ENCODE measurements around the gene HMGA1. TPM values are rescaled to one million over a fixed set of nuclear protein-coding genes. Genes with fewer than 3 reads are reported as not detected.

The HMGA1 gene
- polyA plus RNA-seq, 3 donors: 11.4 to 37.9 (median 17.6) TPM

GRCh38 chr6:34205466-34205865 lies 31.2 kb upstream of the HMGA1 start:
- H3K27me3 Mint-ChIP-seq (ENCODE audit: low read depth in 3 of 3): peaks cover 2 to 7% (median 4%) of the 10 kb centered on the region in 3 donors
- no peak for TF ChIP-seq CTCF (IDR thresholded peaks at IDR 0.05)
- no peak overlapping the region for H2AFZ ChIP-seq (ENCODE audit: insufficient read depth, low read depth, low read length, poor library complexity, severe bottlenecking)
- H3K4me2 ChIP-seq (replicated peaks; ENCODE audit: extremely low read depth, low read length, poor library complexity, severe bottlenecking): no peak overlapping the region
- H3K4me3 ChIP-seq (replicated peaks in 1 of 3; ENCODE audit: low read depth in 2 of 3, low read length in 3 of 3): no peak overlapping the region
- H3K9me3 ChIP-seq (replicated peaks in 1 of 2; ENCODE audit: control insufficient read depth in 1 of 2, insufficient read depth in 1 of 2, low read length in 2 of 2): peaks cover 0 to 11% of the 10 kb centered on the region in 2 donors
- no peaks in the 10 kb centered on the region for H3K27me3 ChIP-seq (ENCODE audit: control insufficient read depth in 2 of 2, insufficient read depth in 2 of 2, low read length in 2 of 2)
- H3K36me3 Mint-ChIP-seq: no peaks in the 10 kb centered on the region
- peaks cover 3% of the 10 kb centered on the region for H3K4me1 Mint-ChIP-seq
- H3K36me3 ChIP-seq (replicated peaks in 1 of 2; ENCODE audit: control insufficient read depth in 1 of 2, insufficient read depth in 2 of 2, low read length in 2 of 2): no peaks in the 10 kb centered on the region
- H3K27ac ChIP-seq (ENCODE audit: low read depth in 1 of 2, low read length in 2 of 2): no peak overlapping the region
- peak; percentile 40 to 82 (median 76) for DNase-seq
- 100% methylated on average over 2 of the region's 3 CpGs for WGBS (ENCODE audit: insufficient coverage)
- H3K9me3 Mint-ChIP-seq: peaks cover 2 to 19% (median 7%) of the 10 kb centered on the region in 7 donors
- H3K4me1 ChIP-seq (ENCODE audit: control insufficient read depth in 1 of 2, insufficient read depth in 2 of 2, low read length in 2 of 2): no peaks in the 10 kb centered on the region
- no peaks in the 10 kb centered on the region for H3K79me2 ChIP-seq (ENCODE audit: insufficient read depth, low read length)
- intact Hi-C loops (cut with micrococcal nuclease): no loop called here
- H4K20me1 ChIP-seq (ENCODE audit: insufficient read depth, low read length): no peaks in the 10 kb centered on the region
- H3K9ac ChIP-seq (ENCODE audit: insufficient read depth, low read length, poor library complexity, severe bottlenecking): no peak overlapping the region
- no peak overlapping the region for H3K4me3 Mint-ChIP-seq
- peak overlapping the region in 2 of 7 donors; percentile 4 to 67 for H3K27ac Mint-ChIP-seq

GRCh38 chr6:34205916-34206315 lies 30.8 kb upstream of the HMGA1 start:
- no peak overlapping the region for H2AFZ ChIP-seq (ENCODE audit: insufficient read depth, low read depth, low read length, poor library complexity, severe bottlenecking)
- Mint-ChIP-seq H3K36me3 (no peaks in the 10 kb centered on the region), H3K4me3 (no peak overlapping the region), H3K4me1 (peaks cover 3% of the 10 kb centered on the region), H3K27me3 (ENCODE audit: low read depth in 3 of 3) (peaks cover 2 to 7% (median 4%) of the 10 kb centered on the region in 3 donors), H3K9me3 (peaks cover 2 to 19% (median 7%) of the 10 kb centered on the region in 7 donors), H3K27ac (peak overlapping the region in 2 of 7 donors; percentile 16 to 67)
- no peaks in the 10 kb centered on the region for H3K36me3 ChIP-seq (replicated peaks in 1 of 2; ENCODE audit: control insufficient read depth in 1 of 2, insufficient read depth in 2 of 2, low read length in 2 of 2)
- no peak for DNase-seq
- no peaks in the 10 kb centered on the region for H3K79me2 ChIP-seq (ENCODE audit: insufficient read depth, low read length)
- H4K20me1 ChIP-seq (ENCODE audit: insufficient read depth, low read length): no peaks in the 10 kb centered on the region
- intact Hi-C loops (cut with micrococcal nuclease): no loop called here
- H3K4me1 ChIP-seq (ENCODE audit: control insufficient read depth in 1 of 2, insufficient read depth in 2 of 2, low read length in 2 of 2): no peaks in the 10 kb centered on the region
- no peak overlapping the region for H3K27ac ChIP-seq (ENCODE audit: low read depth in 1 of 2, low read length in 2 of 2)
- H3K4me2 ChIP-seq (replicated peaks; ENCODE audit: extremely low read depth, low read length, poor library complexity, severe bottlenecking): no peak overlapping the region
- 60% methylated on average over 1 of the region's 2 CpGs for WGBS (ENCODE audit: insufficient coverage)
- H3K27me3 ChIP-seq (ENCODE audit: control insufficient read depth in 2 of 2, insufficient read depth in 2 of 2, low read length in 2 of 2): no peaks in the 10 kb centered on the region
- peaks cover 0 to 11% of the 10 kb centered on the region in 2 donors for H3K9me3 ChIP-seq (replicated peaks in 1 of 2; ENCODE audit: control insufficient read depth in 1 of 2, insufficient read depth in 1 of 2, low read length in 2 of 2)
- no peak overlapping the region for H3K9ac ChIP-seq (ENCODE audit: insufficient read depth, low read length, poor library complexity, severe bottlenecking)
- TF ChIP-seq CTCF (IDR thresholded peaks at IDR 0.05): no peak
- H3K4me3 ChIP-seq (replicated peaks in 1 of 3; ENCODE audit: low read depth in 2 of 3, low read length in 3 of 3): no peak overlapping the region
